Mesothelial cell of epicardium (in vitro differentiated cells): ENCODE measurements around the gene PLEKHM3. TPM values are rescaled to one million over a fixed set of nuclear protein-coding genes. Genes with fewer than 3 reads are reported as not detected.

ENCODE experiments used
- DNase-seq, 2 experiments: peaks; one replicate each; pipeline ENCODE4 v3.0.0; 2021; ENCODE audit warnings: low spot score in 2 of 2; ENCODE audit not compliant: unreplicated experiment in 2 of 2
- H3K27ac Mint-ChIP-seq: 2 replicates; pipeline ENCODE4 v1.8.0; 2021; ENCODE audit warnings: mixed read lengths
- H3K27me3 Mint-ChIP-seq: 2 replicates; pipeline ENCODE4 v1.8.0; 2021; ENCODE audit warnings: low read depth, mixed read lengths
- H3K36me3 Mint-ChIP-seq: 2 replicates; pipeline ENCODE4 v1.8.0; 2021; ENCODE audit warnings: mixed read lengths
- H3K4me1 Mint-ChIP-seq: 2 replicates; pipeline ENCODE4 v1.8.0; 2021; ENCODE audit warnings: mixed read lengths
- H3K4me3 Mint-ChIP-seq: 2 replicates; pipeline ENCODE4 v1.8.0; 2021; ENCODE audit warnings: mild to moderate bottlenecking, moderate library complexity, mixed read lengths
- H3K9me3 Mint-ChIP-seq: 2 replicates; pipeline ENCODE4 v1.8.0; 2021; ENCODE audit warnings: mixed read lengths
- CTCF ChIP-seq: fragments of 200-600 bp; sonication (generic); IDR thresholded peaks from one replicate; pipeline ENCODE4 v1.5.0; 2021; ENCODE audit warnings: antibody characterized with exemption; ENCODE audit not compliant: unreplicated experiment
- total RNA-seq: library from RNA; stranded (reverse); gene quantifications from 3 replicates; pipeline ENCODE4 v1.2.1, GENCODE V29; 2021

The PLEKHM3 gene
- total RNA-seq, 1 donor from 2014 or later = 16.2 TPM

- H3K4me1 Mint-ChIP-seq = peaks cover 17% of the 10 kb centered on the region
- TF ChIP-seq CTCF = no peak
Observed at GRCh38 chr2:208017721-208018120, 7.6 kb downstream of the PLEKHM3 start.

DNA sequence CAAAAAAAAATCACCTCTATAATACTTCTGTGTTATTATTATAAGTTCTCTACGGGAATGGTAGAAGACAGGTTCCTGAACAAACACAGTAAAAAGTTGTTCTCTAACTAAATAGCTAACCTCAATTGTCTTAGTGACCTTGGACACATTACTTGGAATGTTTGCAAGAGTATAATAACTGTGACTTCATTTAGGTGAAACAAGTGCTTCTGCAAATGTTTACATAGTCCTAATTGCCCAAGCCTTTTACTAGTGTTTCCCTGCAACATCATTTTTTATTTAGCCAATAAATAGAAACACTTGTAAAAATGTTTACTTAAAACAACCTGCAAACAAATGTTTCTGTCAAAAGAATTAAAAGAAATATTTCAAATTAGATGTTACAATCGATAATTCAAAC is 9.9 kb downstream of the PLEKHM3 start:
- H3K27me3 Mint-ChIP-seq = no peaks in the 10 kb centered on the region
- no peak for DNase-seq
- peaks cover 14% of the 10 kb centered on the region for H3K4me1 Mint-ChIP-seq
- no peaks in the 10 kb centered on the region for H3K36me3 Mint-ChIP-seq
- no peak overlapping the region for H3K27ac Mint-ChIP-seq
- no peak for TF ChIP-seq CTCF
- H3K4me3 Mint-ChIP-seq = no peak overlapping the region
- H3K9me3 Mint-ChIP-seq = no peaks in the 10 kb centered on the region

More at GRCh38 chr2:208017721-208018120, 7.6 kb downstream of the PLEKHM3 start:
- Mint-ChIP-seq H3K4me3 (no peak overlapping the region), H3K9me3 (no peaks in the 10 kb centered on the region), H3K27ac (no peak overlapping the region), H3K27me3 (no peaks in the 10 kb centered on the region), H3K36me3 (no peaks in the 10 kb centered on the region)
- DNase-seq = no peak

DNA sequence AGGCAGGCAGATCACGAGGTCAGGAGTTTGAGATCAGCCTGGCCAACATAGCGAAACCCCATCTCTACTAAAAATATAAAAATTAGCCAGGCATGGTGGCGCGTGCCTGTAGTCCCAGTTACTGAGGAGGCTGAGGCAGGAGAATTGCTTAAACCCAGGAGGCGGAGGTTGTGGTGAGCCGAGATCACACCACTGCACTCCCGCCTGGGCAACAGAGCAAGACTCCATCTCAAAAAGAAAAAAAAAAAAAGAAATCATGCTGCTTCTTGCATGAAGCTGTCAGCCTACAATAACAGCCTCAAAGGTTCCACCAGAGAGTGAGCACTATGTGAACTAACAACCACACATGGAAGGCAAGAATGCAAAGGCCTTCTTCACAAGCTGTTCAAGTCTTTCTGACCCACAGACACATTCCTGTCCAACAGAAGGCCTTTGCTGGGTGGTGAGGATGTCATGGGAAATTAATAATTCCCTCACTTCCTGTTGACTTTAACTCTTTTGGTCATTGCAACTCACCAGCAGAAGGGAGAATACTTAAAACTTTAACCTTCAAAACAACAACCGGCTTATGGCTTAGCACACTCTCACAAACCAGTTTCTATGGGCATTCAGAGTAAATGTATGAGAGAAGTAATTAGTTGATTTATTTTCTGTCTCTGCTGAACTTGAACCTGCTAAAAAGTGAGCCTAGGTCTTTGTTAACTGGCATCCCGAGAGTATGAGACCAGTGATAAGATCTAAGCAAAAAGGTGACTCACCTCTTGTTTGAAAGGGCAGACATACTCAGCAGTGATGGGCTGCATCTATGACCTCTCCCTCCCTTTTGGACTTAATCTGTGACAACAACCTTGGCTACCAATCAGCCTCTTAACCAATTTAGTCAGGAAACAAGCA is 11.8 kb downstream of the PLEKHM3 start:
- H3K9me3 Mint-ChIP-seq = no peaks in the 10 kb centered on the region
- DNase-seq = no peak
- no peak overlapping the region for H3K4me3 Mint-ChIP-seq
- H3K27me3 Mint-ChIP-seq = no peaks in the 10 kb centered on the region
- no peaks in the 10 kb centered on the region for H3K36me3 Mint-ChIP-seq
- no peak for TF ChIP-seq CTCF
- no peak overlapping the region for H3K27ac Mint-ChIP-seq
- peaks cover 8% of the 10 kb centered on the region for H3K4me1 Mint-ChIP-seq

DNA sequence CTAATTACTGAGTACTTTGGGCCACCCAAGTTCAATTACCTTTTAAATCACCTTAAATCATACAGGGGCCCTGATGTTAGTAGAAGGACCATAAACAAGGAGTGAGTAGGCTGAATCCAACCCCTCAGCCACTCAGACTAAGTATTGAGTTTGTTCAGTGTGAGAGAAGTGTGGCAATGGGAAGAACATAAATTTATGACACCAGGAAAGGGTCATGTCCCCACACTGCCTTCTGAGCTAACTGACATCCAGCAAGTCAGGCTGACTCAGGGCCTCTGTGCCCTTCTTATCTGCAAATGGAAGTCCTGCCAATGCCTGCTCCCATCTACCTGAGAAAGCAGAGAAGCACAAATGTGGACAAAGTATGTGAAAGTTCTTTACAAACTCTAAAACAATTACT is 12.9 kb downstream of the PLEKHM3 start:
- Mint-ChIP-seq H3K36me3 (no peaks in the 10 kb centered on the region), H3K4me1 (peaks cover 8% of the 10 kb centered on the region)

DNA sequence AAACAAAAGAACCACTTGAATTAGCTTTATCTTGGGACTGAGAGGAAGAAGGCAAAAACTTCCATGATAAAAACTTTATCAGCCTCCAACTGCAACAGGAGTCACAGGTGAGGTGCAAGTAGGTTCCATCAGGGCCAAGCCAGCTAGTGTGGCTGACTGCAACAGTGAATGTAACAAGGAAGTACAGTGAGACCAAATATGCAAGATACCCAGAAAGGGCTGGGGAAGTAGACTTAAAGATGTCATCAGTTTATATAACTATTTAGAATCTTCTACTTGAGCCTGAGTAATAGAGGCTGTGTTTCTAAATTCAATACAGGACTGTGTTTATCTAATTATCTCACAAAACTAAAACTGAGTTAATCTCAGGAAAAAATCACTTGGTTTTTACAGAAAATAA is 14.8 kb downstream of the PLEKHM3 start:
- DNase-seq = no peak
- Mint-ChIP-seq H3K4me1 (peaks cover 8% of the 10 kb centered on the region), H3K4me3 (no peak overlapping the region), H3K36me3 (no peaks in the 10 kb centered on the region), H3K9me3 (no peaks in the 10 kb centered on the region), H3K27ac (no peak overlapping the region), H3K27me3 (no peaks in the 10 kb centered on the region)
- no peak for TF ChIP-seq CTCF

More for the DNA sequence above, 12.9 kb downstream of the PLEKHM3 start:
- no peak overlapping the region for H3K4me3 Mint-ChIP-seq
- H3K27me3 Mint-ChIP-seq = no peaks in the 10 kb centered on the region
- H3K27ac Mint-ChIP-seq = no peak overlapping the region
- DNase-seq = no peak
- no peak for TF ChIP-seq CTCF
- no peaks in the 10 kb centered on the region for H3K9me3 Mint-ChIP-seq
